Ishikawa (cell line): Measurements from ENCODE around the gene KIF24.

ENCODE experiments used
- CEBPB ChIP-seq: IDR thresholded peaks from 2 replicates; pipeline ENCODE4 v1.6.1; 2012
- CREB1 ChIP-seq: IDR thresholded peaks from 2 replicates; pipeline ENCODE4 v1.6.1; 2012; ENCODE audit warnings: low read depth
- EGR1 ChIP-seq: IDR thresholded peaks from 2 replicates; pipeline ENCODE4 v1.6.1; 2012
- EP300 ChIP-seq: IDR thresholded peaks from 2 replicates; pipeline ENCODE4 v1.6.1; 2012; ENCODE audit warnings: borderline replicate concordance
- FOXM1 ChIP-seq: IDR thresholded peaks from 2 replicates; pipeline ENCODE4 v1.6.1; 2012; ENCODE audit warnings: low read depth, borderline replicate concordance
- MAX ChIP-seq: IDR thresholded peaks from 2 replicates; pipeline ENCODE4 v1.6.1; 2012
- NFIC ChIP-seq: IDR thresholded peaks from 2 replicates; pipeline ENCODE4 v1.6.1; 2012
- RAD21 ChIP-seq: IDR thresholded peaks from 2 replicates; pipeline ENCODE4 v1.6.1; 2012; ENCODE audit warnings: low read depth
- TAF1 ChIP-seq: IDR thresholded peaks from 2 replicates; pipeline ENCODE4 v1.6.1; 2012; ENCODE audit warnings: low read depth, mild to moderate bottlenecking
- TCF12 ChIP-seq: IDR thresholded peaks from 2 replicates; pipeline ENCODE4 v1.6.1; 2012; ENCODE audit warnings: low read depth
- TEAD4 ChIP-seq: IDR thresholded peaks from 2 replicates; pipeline ENCODE4 v1.6.1; 2012
- YY1 ChIP-seq: IDR thresholded peaks from 2 replicates; pipeline ENCODE4 v1.6.1; 2012; ENCODE audit warnings: low read depth
- ZBTB7A ChIP-seq: IDR thresholded peaks from 2 replicates; pipeline ENCODE4 v1.6.1; 2012; ENCODE audit warnings: low read depth
- TF ChIP-seq, protein P1 (sequence below): IDR thresholded peaks from 2 replicates; pipeline ENCODE4 v1.6.1; 2012; ENCODE audit warnings: low read depth, mild to moderate bottlenecking
- TF ChIP-seq, protein P2 (sequence below): IDR thresholded peaks from 2 replicates; pipeline ENCODE4 v1.6.1; 2012

KIF24 gene

DNA sequence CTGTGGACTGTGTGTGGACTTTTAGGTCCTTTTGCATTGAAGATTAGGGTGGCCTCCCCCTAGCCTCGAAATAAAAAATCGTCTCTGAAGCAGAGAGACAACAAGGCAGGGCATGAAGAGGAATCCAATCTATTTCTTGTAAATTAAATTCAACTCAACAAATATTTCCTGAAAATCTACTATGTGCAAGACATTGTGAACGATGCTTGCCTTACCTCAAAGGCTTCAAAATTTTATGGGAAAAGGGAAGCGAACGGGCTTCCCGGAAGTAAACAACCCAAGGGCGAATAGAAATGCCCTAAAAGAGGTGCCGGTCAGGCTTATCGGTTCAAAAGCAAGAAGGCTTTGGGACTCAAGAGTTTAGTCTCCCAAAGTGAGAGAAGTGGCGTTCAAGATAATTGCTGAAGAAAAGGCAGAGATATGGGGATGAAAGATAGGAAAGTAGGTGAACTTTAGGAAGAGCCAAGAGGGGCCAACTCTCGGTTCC lies 525 bp downstream of the KIF24 start:
- peak; percentile 28 for TF ChIP-seq FOXM1
- TF ChIP-seq, protein P1, sequence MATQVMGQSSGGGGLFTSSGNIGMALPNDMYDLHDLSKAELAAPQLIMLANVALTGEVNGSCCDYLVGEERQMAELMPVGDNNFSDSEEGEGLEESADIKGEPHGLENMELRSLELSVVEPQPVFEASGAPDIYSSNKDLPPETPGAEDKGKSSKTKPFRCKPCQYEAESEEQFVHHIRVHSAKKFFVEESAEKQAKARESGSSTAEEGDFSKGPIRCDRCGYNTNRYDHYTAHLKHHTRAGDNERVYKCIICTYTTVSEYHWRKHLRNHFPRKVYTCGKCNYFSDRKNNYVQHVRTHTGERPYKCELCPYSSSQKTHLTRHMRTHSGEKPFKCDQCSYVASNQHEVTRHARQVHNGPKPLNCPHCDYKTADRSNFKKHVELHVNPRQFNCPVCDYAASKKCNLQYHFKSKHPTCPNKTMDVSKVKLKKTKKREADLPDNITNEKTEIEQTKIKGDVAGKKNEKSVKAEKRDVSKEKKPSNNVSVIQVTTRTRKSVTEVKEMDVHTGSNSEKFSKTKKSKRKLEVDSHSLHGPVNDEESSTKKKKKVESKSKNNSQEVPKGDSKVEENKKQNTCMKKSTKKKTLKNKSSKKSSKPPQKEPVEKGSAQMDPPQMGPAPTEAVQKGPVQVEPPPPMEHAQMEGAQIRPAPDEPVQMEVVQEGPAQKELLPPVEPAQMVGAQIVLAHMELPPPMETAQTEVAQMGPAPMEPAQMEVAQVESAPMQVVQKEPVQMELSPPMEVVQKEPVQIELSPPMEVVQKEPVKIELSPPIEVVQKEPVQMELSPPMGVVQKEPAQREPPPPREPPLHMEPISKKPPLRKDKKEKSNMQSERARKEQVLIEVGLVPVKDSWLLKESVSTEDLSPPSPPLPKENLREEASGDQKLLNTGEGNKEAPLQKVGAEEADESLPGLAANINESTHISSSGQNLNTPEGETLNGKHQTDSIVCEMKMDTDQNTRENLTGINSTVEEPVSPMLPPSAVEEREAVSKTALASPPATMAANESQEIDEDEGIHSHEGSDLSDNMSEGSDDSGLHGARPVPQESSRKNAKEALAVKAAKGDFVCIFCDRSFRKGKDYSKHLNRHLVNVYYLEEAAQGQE = no peak
- no peak for TF ChIP-seq ZBTB7A

GRCh38 chr9:34326690-34327089 lies 2.4 kb downstream of the KIF24 start:
- no peak for TF ChIP-seq TAF1
- TF ChIP-seq, protein P1 = no peak
- no peak for TF ChIP-seq RAD21
- TF ChIP-seq EGR1 = no peak
- TF ChIP-seq MAX = no peak
- TF ChIP-seq ZBTB7A = no peak
- TF ChIP-seq TEAD4 = no peak
- TF ChIP-seq NFIC = no peak
- no peak for TF ChIP-seq CREB1
- TF ChIP-seq CEBPB = no peak
- TF ChIP-seq, protein P2, sequence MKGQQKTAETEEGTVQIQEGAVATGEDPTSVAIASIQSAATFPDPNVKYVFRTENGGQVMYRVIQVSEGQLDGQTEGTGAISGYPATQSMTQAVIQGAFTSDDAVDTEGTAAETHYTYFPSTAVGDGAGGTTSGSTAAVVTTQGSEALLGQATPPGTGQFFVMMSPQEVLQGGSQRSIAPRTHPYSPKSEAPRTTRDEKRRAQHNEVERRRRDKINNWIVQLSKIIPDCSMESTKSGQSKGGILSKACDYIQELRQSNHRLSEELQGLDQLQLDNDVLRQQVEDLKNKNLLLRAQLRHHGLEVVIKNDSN = no peak
- TF ChIP-seq YY1 = no peak
- TF ChIP-seq TCF12 = no peak
- no peak for TF ChIP-seq FOXM1
- TF ChIP-seq EP300 = no peak

GRCh38 chr9:34322899-34323591 lies 6.0 kb downstream of the KIF24 start:
- no peak for TF ChIP-seq CEBPB
- TF ChIP-seq, protein P1 = no peak
- no peak for TF ChIP-seq MAX
- TF ChIP-seq EGR1 = no peak
- no peak for TF ChIP-seq EP300
- no peak for TF ChIP-seq ZBTB7A
- TF ChIP-seq YY1 = no peak
- no peak for TF ChIP-seq NFIC
- TF ChIP-seq TCF12 = no peak

GRCh38 chr9:34321451-34321850 lies 7.6 kb downstream of the KIF24 start:
- TF ChIP-seq, protein P2 = no peak
- TF ChIP-seq YY1 (no peak), TAF1 (no peak), RAD21 (no peak), FOXM1 (no peak), TCF12 (no peak), CEBPB (no peak), CREB1 (no peak)
